Activated CD4-positive, alpha-beta T cell treated with anti-CD3 and anti-CD28 coated beads for 36 hours (primary cell): ENCODE data around the gene GSTM2. TPM values are rescaled to one million over a fixed set of nuclear protein-coding genes. Genes with fewer than 3 reads are reported as not detected.
"Not testable (repeated sequence)": the region's sequence is repeated elsewhere in the genome, so short reads cannot be mapped to it uniquely, and the experiment has no call there.

Experiments used
- ATAC-seq: fragments of 200-7000 bp; cut with Tn5 transposase; one replicate; pipeline ENCODE4 v1.10.0; 2021; ENCODE audit warnings: mild to moderate bottlenecking, moderate library complexity
- CTCF ChIA-PET: fragments of 350-600 bp; sonication (Branson Sonifier 250); formaldehyde crosslinking; loops from one replicate; lab custom pipeline; 2021; ENCODE audit warnings: antibody characterized with exemption; lab: Charles Lee
- POLR2A ChIA-PET: fragments of 350-600 bp; sonication (Branson Sonifier 250); formaldehyde crosslinking; loops from one replicate; lab custom pipeline; 2021; ENCODE audit warnings: antibody characterized with exemption, inconsistent platforms; lab: Charles Lee
- DNase-seq: peaks from one replicate; pipeline ENCODE4 v3.0.0-alpha.2; 2020
- H3K27ac Mint-ChIP-seq: one replicate; pipeline ENCODE4 v1.8.0; 2021; ENCODE audit warnings: mixed read lengths
- H3K27me3 Mint-ChIP-seq: one replicate; pipeline ENCODE4 v1.8.0; 2021; ENCODE audit warnings: mixed read lengths
- H3K36me3 Mint-ChIP-seq: one replicate; pipeline ENCODE4 v1.8.0; 2021; ENCODE audit warnings: low read depth, mixed read lengths
- H3K4me1 Mint-ChIP-seq: one replicate; pipeline ENCODE4 v1.8.0; 2021; ENCODE audit warnings: mixed read lengths
- H3K4me3 Mint-ChIP-seq: one replicate; pipeline ENCODE4 v1.8.0; 2021; ENCODE audit warnings: mild to moderate bottlenecking, moderate library complexity, mixed read lengths
- H3K9me3 Mint-ChIP-seq: one replicate; pipeline ENCODE4 v1.8.0; 2021; ENCODE audit warnings: low read depth, mixed read lengths
- intact Hi-C, 2 experiments: fragments of 100-400 bp; cut with DNase I in 1 of 2; cut with micrococcal nuclease in 1 of 2; formaldehyde crosslinking; loops; one replicate each; pipeline versions ENCODE4 v1.14.2 to v1.15.1; 2022 to 2024; cut with DNase I, micrococcal nuclease
- total RNA-seq, 2 experiments: library from RNA; stranded (reverse); gene quantifications; one replicate each; pipeline ENCODE4 v1.2.3, GENCODE V29; 2021

The GSTM2 gene
- total RNA-seq, 2 experiments from 2014 or later, result 18.7 to 23.9 TPM

GRCh38 chr1:109684777-109685176, 16.9 kb downstream of the GSTM2 start:
- H3K27me3 Mint-ChIP-seq, H3K4me3 Mint-ChIP-seq: not testable (repeated sequence)
- intact Hi-C loops, result loop anchor here in 1 of 2 experiments (5.0 kb wide), 1 partner anchor 58 kb away; the partner anchor contains the start of gene GSTM3

GRCh38 chr1:109685399-109685798, 17.5 kb downstream of the GSTM2 start:
- intact Hi-C loops, result loop anchor here in 1 of 2 experiments (5.0 kb wide), 1 partner anchor 57 kb away; the partner anchor contains the start of gene GSTM3
- POLR2A ChIA-PET, result not testable (repeated sequence)

More at GRCh38 chr1:109684777-109685176, 16.9 kb downstream of the GSTM2 start:
- ATAC-seq, POLR2A ChIA-PET, H3K27ac Mint-ChIP-seq, CTCF ChIA-PET, DNase-seq, H3K9me3 Mint-ChIP-seq: not testable (repeated sequence)
- H3K36me3 Mint-ChIP-seq, result peaks cover 11% of the 10 kb centered on the region
- peaks cover 19% of the 10 kb centered on the region for H3K4me1 Mint-ChIP-seq

GRCh38 chr1:109685890-109686289, 18.0 kb downstream of the GSTM2 start:
- H3K9me3 Mint-ChIP-seq, H3K27ac Mint-ChIP-seq, DNase-seq, ATAC-seq, H3K27me3 Mint-ChIP-seq, H3K4me3 Mint-ChIP-seq, POLR2A ChIA-PET, CTCF ChIA-PET: not testable (repeated sequence)
- Mint-ChIP-seq H3K36me3 (peaks cover 20% of the 10 kb centered on the region), H3K4me1 (peaks cover 20% of the 10 kb centered on the region)
- intact Hi-C loops, result loop anchor here (2.0 to 5.0 kb wide), 2 partner anchors 43 to 56 kb away; partner anchors contain the start of gene GSTM3 (in 1 of the 2)

More at GRCh38 chr1:109685399-109685798, 17.5 kb downstream of the GSTM2 start:
- CTCF ChIA-PET, H3K27ac Mint-ChIP-seq, DNase-seq, H3K9me3 Mint-ChIP-seq, H3K27me3 Mint-ChIP-seq, ATAC-seq, H3K4me3 Mint-ChIP-seq: not testable (repeated sequence)
- Mint-ChIP-seq H3K36me3 (peaks cover 16% of the 10 kb centered on the region), H3K4me1 (peaks cover 20% of the 10 kb centered on the region)

GRCh38 chr1:109687109-109687508, 19.3 kb downstream of the GSTM2 start:
- intact Hi-C loops, result loop anchor here (1.0 to 5.0 kb wide), 8 partner anchors 20 to 297 kb away; partner anchors contain the start of genes AHCYL1 (in 1 of the 2), GSTM3 (in 1 of the 2) and GSTM4 (in 1 of the 2)
- not testable (repeated sequence) for H3K9me3 Mint-ChIP-seq, ATAC-seq, DNase-seq, H3K27me3 Mint-ChIP-seq
- peaks cover 20% of the 10 kb centered on the region for H3K4me1 Mint-ChIP-seq
- H3K4me3 Mint-ChIP-seq, result peak overlapping the region; percentile 88
- CTCF ChIA-PET, result interaction anchor here (0.6 to 2.5 kb wide), 17 partner anchors 16 to 297 kb away, joined by 3 to 30 read pairs (median 5); partner anchors contain the start of genes AHCYL1, GNAI3, GSTM3 and GSTM4
- peaks cover 22% of the 10 kb centered on the region for H3K36me3 Mint-ChIP-seq
- POLR2A ChIA-PET, result interaction anchor here (1.7 to 2.1 kb wide), 2 partner anchors 47 to 138 kb away, joined by 9 to 10 read pairs; partner anchors contain the start of gene GNAI3
- peak overlapping the region; percentile 96 for H3K27ac Mint-ChIP-seq

GRCh38 chr1:109687641-109688499, 20.0 kb downstream of the GSTM2 start, which contains the start of gene GSTM1:
TSS of gene GSTM1 (plus strand) at chr1:109687817. CDS start at chr1:109687874, 57 bp downstream.
- intact Hi-C loops, result loop anchor here (1.0 to 5.0 kb wide), 9 partner anchors 21 to 651 kb away; partner anchors contain the start of genes AHCYL1 (in 1 of the 2), GSTM3 (in 1 of the 2), GSTM4 (in 1 of the 2) and RBM15 (in 1 of the 2)
- no peaks in the 10 kb centered on the region for H3K27me3 Mint-ChIP-seq
- ChIA-PET POLR2A (interaction anchor here (0.6 to 2.1 kb wide), 4 partner anchors 48 to 714 kb away, joined by 3 to 10 read pairs (median 6); partner anchors contain the start of gene GNAI3), CTCF (interaction anchor here (0.6 to 2.5 kb wide), 26 partner anchors 17 to 557 kb away, joined by 3 to 30 read pairs (median 4); partner anchors contain the start of genes AHCYL1, CYB561D1, GNAI3 and GSTM3)
- peaks cover 7% of the 10 kb centered on the region for H3K9me3 Mint-ChIP-seq
- peaks cover 22% of the 10 kb centered on the region for H3K36me3 Mint-ChIP-seq
- ATAC-seq (peak; percentile 99), DNase-seq (peak; percentile 94)
- peak within 1 kb of the TSS; percentile 96 for H3K27ac Mint-ChIP-seq
- peak within 1 kb of the TSS; percentile 88 for H3K4me3 Mint-ChIP-seq
- H3K4me1 Mint-ChIP-seq, result peaks cover 20% of the 10 kb centered on the region

GRCh38 chr1:109689844-109690405, 22.1 kb downstream of the GSTM2 start:
- Mint-ChIP-seq H3K9me3 (peaks cover 3% of the 10 kb centered on the region), H3K36me3 (peaks cover 22% of the 10 kb centered on the region), H3K27me3 (no peaks in the 10 kb centered on the region), H3K4me1 (peaks cover 20% of the 10 kb centered on the region), H3K4me3 (no peak overlapping the region), H3K27ac (no peak overlapping the region)
- ChIA-PET POLR2A (interaction anchor here (1.0 kb wide), 1 partner anchor 23 kb away, joined by 4 read pairs; no protein-coding TSS in a partner anchor), CTCF (interaction anchor here (1.0 to 1.2 kb wide), 3 partner anchors 39 to 53 kb away, joined by 3 to 7 read pairs (median 3); no protein-coding TSS in a partner anchor)
- no peak for DNase-seq
- intact Hi-C loops, result loop anchor here (2.0 to 5.0 kb wide), 2 partner anchors 52 to 649 kb away; partner anchors contain the start of genes GSTM3 (in 1 of the 2) and RBM15 (in 1 of the 2)
- no peak for ATAC-seq

- no peak overlapping the region for H3K27ac Mint-ChIP-seq
- H3K36me3 Mint-ChIP-seq, result peaks cover 22% of the 10 kb centered on the region
- ATAC-seq (no peak), DNase-seq (no peak)
- H3K27me3 Mint-ChIP-seq, result no peaks in the 10 kb centered on the region
- intact Hi-C loops, result no loop called here
- ChIA-PET CTCF (interaction anchor here (0.6 to 1.7 kb wide), 3 partner anchors 47 to 146 kb away, joined by 3 to 4 read pairs (median 4); no protein-coding TSS in a partner anchor), POLR2A (no interaction called here)
- H3K4me3 Mint-ChIP-seq, result no peak overlapping the region
- H3K4me1 Mint-ChIP-seq, result peaks cover 20% of the 10 kb centered on the region
- no peaks in the 10 kb centered on the region for H3K9me3 Mint-ChIP-seq
These were observed 23.9 kb downstream of the GSTM2 start for GRCh38 chr1:109691759-109692158.

- intact Hi-C loops, H3K9me3 Mint-ChIP-seq, ATAC-seq, H3K27me3 Mint-ChIP-seq, CTCF ChIA-PET, H3K4me1 Mint-ChIP-seq, H3K4me3 Mint-ChIP-seq, POLR2A ChIA-PET, H3K27ac Mint-ChIP-seq, DNase-seq: not testable (repeated sequence)
- H3K36me3 Mint-ChIP-seq, result peaks cover 19% of the 10 kb centered on the region
These were observed 26.5 kb downstream of the GSTM2 start for GRCh38 chr1:109694400-109694799.

GRCh38 chr1:109695138-109695537, 27.3 kb downstream of the GSTM2 start:
- peaks cover 14% of the 10 kb centered on the region for H3K36me3 Mint-ChIP-seq
- H3K27ac Mint-ChIP-seq, POLR2A ChIA-PET, ATAC-seq, H3K4me1 Mint-ChIP-seq, intact Hi-C loops, H3K9me3 Mint-ChIP-seq, H3K27me3 Mint-ChIP-seq, DNase-seq, H3K4me3 Mint-ChIP-seq: not testable (repeated sequence)
- CTCF ChIA-PET, result interaction anchor here (0.6 to 1.1 kb wide), 2 partner anchors 55 to 393 kb away, joined by 4 read pairs; no protein-coding TSS in a partner anchor

- CTCF ChIA-PET, result no interaction called here
- peaks cover 4% of the 10 kb centered on the region for H3K36me3 Mint-ChIP-seq
- no peak for DNase-seq
- ATAC-seq, result no peak
- no peaks in the 10 kb centered on the region for H3K4me1 Mint-ChIP-seq
- no peak overlapping the region for H3K4me3 Mint-ChIP-seq
- H3K27ac Mint-ChIP-seq, result no peak overlapping the region
- POLR2A ChIA-PET, result no interaction called here
- H3K9me3 Mint-ChIP-seq, result no peaks in the 10 kb centered on the region
- intact Hi-C loops, result no loop called here
- no peaks in the 10 kb centered on the region for H3K27me3 Mint-ChIP-seq
These were observed 29.2 kb downstream of the GSTM2 start for GRCh38 chr1:109697066-109697465.
